ENCODE data around the gene ETV3L. TPM values are rescaled to one million over a fixed set of nuclear protein-coding genes. Genes with fewer than 3 reads are reported as not detected.

ETV3L gene
- polyA plus RNA-seq, 1 experiment: not detected

- ChIA-PET CTCF (no interaction called here), POLR2A (no interaction called here)
- Histone ChIP-seq H3K36me3 (ENCODE audit: control insufficient read depth, insufficient read depth, low read length) (no peaks in the 10 kb centered on the region), H3K27me3 (ENCODE audit: control insufficient read depth, insufficient read depth, low read length) (peaks cover 5% of the 10 kb centered on the region; the same call in 1 of the 2 replicates), H3K4me3 (ENCODE audit: low read depth, low read length) (no peak overlapping the region)
- TF ChIP-seq CTCF (IDR thresholded peaks at IDR 0.05; ENCODE audit: insufficient read depth, low read depth, low read length): no peak
- no peak for DNase-seq (ENCODE audit: low read depth)
These were observed 44.9 kb upstream of the ETV3L start for GRCh38 chr1:157144509-157144908.

GRCh38 chr1:157142765-157143423 is 43.3 kb upstream of the ETV3L start:
- ChIA-PET POLR2A (no interaction called here), CTCF (interaction anchor here (1.0 to 5.7 kb wide), 3 partner anchors 13 to 28 kb away, joined by 3 to 55 read pairs (median 3); no protein-coding TSS in a partner anchor)
- TF ChIP-seq CTCF (IDR thresholded peaks at IDR 0.05; ENCODE audit: insufficient read depth, low read depth, low read length): no peak
- DNase-seq (ENCODE audit: low read depth): no peak
- Histone ChIP-seq H3K36me3 (ENCODE audit: control insufficient read depth, insufficient read depth, low read length) (no peaks in the 10 kb centered on the region), H3K4me3 (ENCODE audit: low read depth, low read length) (no peak overlapping the region), H3K27me3 (ENCODE audit: control insufficient read depth, insufficient read depth, low read length) (peaks cover 5% of the 10 kb centered on the region; the same call in 1 of the 2 replicates)

- DNase-seq (ENCODE audit: low read depth): no peak
- no peak overlapping the region for H3K4me3 ChIP-seq (ENCODE audit: low read depth, low read length)
- peaks cover 5% of the 10 kb centered on the region; the same call in 1 of the 2 replicates for H3K27me3 ChIP-seq (ENCODE audit: control insufficient read depth, insufficient read depth, low read length)
- TF ChIP-seq CTCF (IDR thresholded peaks at IDR 0.05; ENCODE audit: insufficient read depth, low read depth, low read length): no peak
- CTCF ChIA-PET: interaction anchor here (1.0 to 5.7 kb wide), 3 partner anchors 14 to 29 kb away, joined by 3 to 55 read pairs (median 3); no protein-coding TSS in a partner anchor
- POLR2A ChIA-PET: no interaction called here
- H3K36me3 ChIP-seq (ENCODE audit: control insufficient read depth, insufficient read depth, low read length): no peaks in the 10 kb centered on the region
These were observed 42.6 kb upstream of the ETV3L start for GRCh38 chr1:157142201-157142600.

GRCh38 chr1:157141212-157141855 is 41.7 kb upstream of the ETV3L start:
- DNase-seq (ENCODE audit: low read depth): no peak
- no peaks in the 10 kb centered on the region for H3K36me3 ChIP-seq (ENCODE audit: control insufficient read depth, insufficient read depth, low read length)
- H3K4me3 ChIP-seq (ENCODE audit: low read depth, low read length): no peak overlapping the region
- CTCF ChIA-PET: interaction anchor here (1.0 to 5.7 kb wide), 3 partner anchors 15 to 30 kb away, joined by 3 to 55 read pairs (median 3); no protein-coding TSS in a partner anchor
- peaks cover 5% of the 10 kb centered on the region; the same call in 1 of the 2 replicates for H3K27me3 ChIP-seq (ENCODE audit: control insufficient read depth, insufficient read depth, low read length)
- TF ChIP-seq CTCF (IDR thresholded peaks at IDR 0.05; ENCODE audit: insufficient read depth, low read depth, low read length): no peak
- POLR2A ChIA-PET: no interaction called here

- no peak for DNase-seq (ENCODE audit: low read depth)
- TF ChIP-seq CTCF (IDR thresholded peaks at IDR 0.05; ENCODE audit: insufficient read depth, low read depth, low read length): no peak
- H3K27me3 ChIP-seq (ENCODE audit: control insufficient read depth, insufficient read depth, low read length): peaks cover 5% of the 10 kb centered on the region; the same call in 1 of the 2 replicates
- POLR2A ChIA-PET: no interaction called here
- CTCF ChIA-PET: interaction anchor here (0.6 to 5.7 kb wide), 4 partner anchors 8 to 50 kb away, joined by 3 to 55 read pairs (median 12); no protein-coding TSS in a partner anchor
- H3K4me3 ChIP-seq (ENCODE audit: low read depth, low read length): no peak overlapping the region
- H3K36me3 ChIP-seq (ENCODE audit: control insufficient read depth, insufficient read depth, low read length): peaks cover 1% of the 10 kb centered on the region; the same call in 1 of the 2 replicates
These were observed 40.5 kb upstream of the ETV3L start for GRCh38 chr1:157140063-157140588.
